HG02943 (cell line): ENCODE data around the gene RNU1-2.
"Not testable (repeated sequence)": the region's sequence is repeated elsewhere in the genome, so short reads cannot be mapped to it uniquely, and the experiment has no call there.

ENCODE experiments used
- ATAC-seq: cut with Tn5 transposase; IDR thresholded peaks from one replicate; pipeline ENCODE4 v1.9.1; 2021; ENCODE audit warnings: mild to moderate bottlenecking, low read depth, moderate library complexity; ENCODE audit not compliant: unreplicated experiment

The RNU1-2 gene

DNA sequence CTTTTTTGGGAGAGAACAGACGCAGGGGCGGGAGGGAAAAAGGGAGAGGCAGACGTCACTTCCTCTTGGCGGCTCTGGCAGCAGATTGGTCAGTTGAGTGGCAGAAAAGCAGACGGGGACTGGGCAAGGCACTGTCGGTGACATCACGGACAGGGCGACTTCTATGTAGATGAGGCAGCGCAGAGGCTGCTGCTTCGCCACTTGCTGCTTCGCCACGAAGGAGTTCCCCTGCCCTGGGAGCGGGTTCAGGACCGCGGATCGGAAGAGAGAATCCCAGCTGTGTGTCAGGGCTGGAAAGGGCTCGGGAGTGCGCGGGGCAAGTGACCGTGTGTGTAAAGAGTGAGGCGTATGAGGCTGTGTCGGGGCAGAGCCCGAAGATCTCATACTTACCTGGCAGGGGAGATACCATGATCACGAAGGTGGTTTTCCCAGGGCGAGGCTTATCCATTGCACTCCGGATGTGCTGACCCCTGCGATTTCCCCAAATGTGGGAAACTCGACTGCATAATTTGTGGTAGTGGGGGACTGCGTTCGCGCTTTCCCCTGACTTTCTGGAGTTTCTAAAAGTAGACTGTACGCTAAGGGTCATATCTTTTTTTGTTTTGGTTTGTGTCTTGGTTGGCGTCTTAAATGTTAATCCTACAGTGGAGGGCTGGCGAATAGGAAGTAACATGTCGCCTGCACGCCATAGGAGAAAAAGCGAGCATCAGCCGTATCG is at the start of gene RNU1-2:
Gene RNU1-2 (plus strand): TSS at position 383 of the 718 bp plus-strand sequence.
- peak; percentile 99 for ATAC-seq

DNA sequence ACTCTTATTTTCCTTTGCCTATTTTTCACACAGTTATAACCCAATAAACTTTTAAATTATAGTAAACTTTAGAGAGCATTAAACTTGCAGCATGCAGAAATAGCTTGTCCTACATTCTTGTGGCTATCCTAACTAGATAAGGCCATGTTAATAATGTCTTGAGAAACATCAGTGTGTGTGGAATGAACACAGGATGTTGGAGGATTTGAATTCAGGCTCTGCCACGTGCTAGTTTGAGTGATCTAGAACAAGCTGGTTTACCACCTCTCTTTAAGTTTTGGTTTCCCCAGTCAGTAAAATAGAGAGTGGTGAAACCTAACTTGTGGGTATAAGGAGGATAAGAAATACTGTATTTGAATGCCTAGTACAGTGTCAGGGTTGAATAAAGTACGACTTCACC is 39.6 kb upstream of the RNU1-2 start:
- ATAC-seq, result not testable (repeated sequence)

DNA sequence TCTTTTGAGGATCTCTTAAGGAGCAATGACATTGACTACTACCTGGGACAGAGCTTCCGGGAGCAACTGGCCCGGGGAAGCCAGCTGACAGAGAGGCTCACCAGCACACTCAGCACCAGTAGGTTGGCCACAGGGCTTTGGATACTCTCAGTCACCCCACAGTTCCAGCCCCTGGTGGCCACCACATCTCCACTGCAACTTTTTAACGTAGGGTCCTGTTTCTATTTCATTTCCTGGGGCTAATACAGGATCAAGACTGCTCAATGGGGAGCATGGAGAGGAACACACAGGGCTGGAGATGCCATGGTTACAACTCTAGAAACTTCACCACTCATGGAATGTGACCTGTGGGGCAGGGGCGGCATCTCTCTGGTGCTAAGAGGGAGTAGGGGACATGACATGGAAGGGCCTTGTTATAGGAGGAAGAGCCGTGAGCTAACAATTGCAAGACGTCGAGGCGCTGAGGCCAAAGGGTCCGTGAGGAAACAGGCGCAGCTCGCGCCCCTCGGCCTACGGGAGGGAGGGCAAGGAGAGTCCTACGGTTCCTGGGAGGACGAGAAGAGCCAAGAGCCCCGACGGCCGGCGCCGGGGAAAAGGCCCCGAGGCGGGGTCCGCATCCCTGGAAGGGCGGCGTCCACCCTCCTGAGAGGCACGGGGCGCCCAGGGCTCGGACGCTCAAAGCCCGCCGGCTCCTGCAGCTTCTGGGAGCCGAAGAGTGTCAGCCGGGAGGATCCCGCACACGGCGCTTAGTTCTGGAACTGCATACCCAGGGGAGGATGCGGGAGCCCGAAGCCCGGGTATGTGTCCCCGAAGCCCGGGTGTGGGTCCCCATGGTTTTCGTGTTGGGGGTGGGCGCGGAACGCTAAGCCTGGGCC is 36.4 kb upstream of the RNU1-2 start:
- ATAC-seq, result not testable (repeated sequence)

- ATAC-seq, result not testable (repeated sequence)
These were observed 35.7 kb upstream of the RNU1-2 start for GRCh38 chr1:16860048-16860447.

DNA sequence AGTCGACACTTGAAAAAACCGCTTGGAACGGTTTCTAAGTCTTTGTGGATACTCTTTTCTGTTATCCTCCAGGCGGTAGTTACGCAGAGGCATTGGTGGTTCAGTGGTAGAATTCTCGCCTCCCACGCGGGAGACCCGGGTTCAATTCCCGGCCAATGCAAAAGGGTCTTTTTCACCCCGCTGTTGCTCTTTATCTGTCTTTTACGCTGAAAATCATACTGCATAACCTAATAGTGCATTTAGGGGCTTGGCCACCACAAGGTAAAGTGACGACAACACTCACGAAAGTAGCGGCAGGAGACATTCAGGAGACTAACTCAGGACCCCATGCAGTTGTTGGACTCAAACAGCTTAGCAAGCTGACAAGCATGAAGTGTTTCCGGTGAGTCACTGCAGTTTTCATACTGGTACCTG is 33.9 kb upstream of the RNU1-2 start:
- not testable (repeated sequence) for ATAC-seq

DNA sequence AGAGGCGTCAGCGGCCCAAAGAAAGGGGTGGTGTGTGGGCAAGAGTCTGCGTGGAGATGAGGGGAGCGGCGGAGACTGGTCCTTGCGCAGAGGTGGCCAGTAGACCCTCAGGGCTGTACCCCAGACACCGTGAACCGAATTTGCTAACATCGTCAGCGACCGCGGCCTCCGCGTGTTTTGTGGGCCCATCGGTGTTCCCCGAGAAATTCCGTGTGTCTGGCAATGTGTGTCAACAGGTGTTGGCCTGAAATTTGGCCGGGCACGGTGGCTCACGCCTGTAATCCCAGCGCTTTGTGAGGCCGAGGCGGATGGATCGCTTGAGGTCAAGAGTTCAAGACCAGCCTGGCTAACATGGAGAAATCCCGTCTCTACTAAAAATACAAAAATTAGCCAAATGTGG is 33.4 kb upstream of the RNU1-2 start:
- ATAC-seq, result not testable (repeated sequence)

DNA sequence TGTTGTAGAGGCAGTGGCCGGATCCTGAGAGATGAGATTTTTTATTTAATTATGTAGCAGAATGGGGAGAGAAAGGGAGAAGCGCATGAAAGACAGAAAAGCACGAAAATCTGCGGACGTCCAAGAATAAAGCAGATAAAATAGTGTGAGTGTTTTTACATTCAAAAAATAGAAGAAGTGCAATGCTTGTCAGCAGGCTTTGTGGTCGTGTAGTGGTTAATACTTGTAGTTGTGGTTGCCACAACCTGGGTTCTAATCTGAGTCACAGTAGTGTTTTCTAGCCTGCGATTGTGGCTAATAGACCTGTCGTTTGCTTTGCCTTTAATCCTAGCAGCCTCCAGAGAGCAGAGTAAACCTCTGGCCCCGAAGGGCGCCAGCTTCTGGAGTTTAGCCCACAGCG is 32.8 kb upstream of the RNU1-2 start:
- not testable (repeated sequence) for ATAC-seq

- ATAC-seq, result not testable (repeated sequence)
These were observed 28.7 kb upstream of the RNU1-2 start for GRCh38 chr1:16866926-16867707.

GRCh38 chr1:16868787-16869186 is 27.0 kb upstream of the RNU1-2 start:
- not testable (repeated sequence) for ATAC-seq

DNA sequence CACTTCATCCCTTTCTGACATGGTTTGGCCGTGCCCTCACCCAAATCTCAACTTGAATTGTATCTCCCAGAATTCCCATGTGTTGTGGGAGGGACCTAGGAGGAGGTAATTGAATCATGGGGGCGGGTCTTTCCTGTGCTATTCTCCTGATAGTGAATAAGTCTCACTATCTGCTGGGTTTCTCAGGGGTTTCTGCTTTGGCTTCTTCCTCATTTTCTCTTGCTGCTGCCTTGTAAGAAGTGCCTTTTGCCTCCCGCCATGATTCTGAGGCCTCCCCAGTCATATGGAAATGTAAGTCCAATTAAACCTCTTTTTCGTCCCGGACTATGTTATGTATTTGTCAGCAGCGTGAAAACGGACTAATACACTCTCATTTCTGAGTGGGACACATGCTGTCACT is 25.8 kb upstream of the RNU1-2 start:
- ATAC-seq, result not testable (repeated sequence)

GRCh38 chr1:16871171-16871570 is 24.6 kb upstream of the RNU1-2 start:
- not testable (repeated sequence) for ATAC-seq

DNA sequence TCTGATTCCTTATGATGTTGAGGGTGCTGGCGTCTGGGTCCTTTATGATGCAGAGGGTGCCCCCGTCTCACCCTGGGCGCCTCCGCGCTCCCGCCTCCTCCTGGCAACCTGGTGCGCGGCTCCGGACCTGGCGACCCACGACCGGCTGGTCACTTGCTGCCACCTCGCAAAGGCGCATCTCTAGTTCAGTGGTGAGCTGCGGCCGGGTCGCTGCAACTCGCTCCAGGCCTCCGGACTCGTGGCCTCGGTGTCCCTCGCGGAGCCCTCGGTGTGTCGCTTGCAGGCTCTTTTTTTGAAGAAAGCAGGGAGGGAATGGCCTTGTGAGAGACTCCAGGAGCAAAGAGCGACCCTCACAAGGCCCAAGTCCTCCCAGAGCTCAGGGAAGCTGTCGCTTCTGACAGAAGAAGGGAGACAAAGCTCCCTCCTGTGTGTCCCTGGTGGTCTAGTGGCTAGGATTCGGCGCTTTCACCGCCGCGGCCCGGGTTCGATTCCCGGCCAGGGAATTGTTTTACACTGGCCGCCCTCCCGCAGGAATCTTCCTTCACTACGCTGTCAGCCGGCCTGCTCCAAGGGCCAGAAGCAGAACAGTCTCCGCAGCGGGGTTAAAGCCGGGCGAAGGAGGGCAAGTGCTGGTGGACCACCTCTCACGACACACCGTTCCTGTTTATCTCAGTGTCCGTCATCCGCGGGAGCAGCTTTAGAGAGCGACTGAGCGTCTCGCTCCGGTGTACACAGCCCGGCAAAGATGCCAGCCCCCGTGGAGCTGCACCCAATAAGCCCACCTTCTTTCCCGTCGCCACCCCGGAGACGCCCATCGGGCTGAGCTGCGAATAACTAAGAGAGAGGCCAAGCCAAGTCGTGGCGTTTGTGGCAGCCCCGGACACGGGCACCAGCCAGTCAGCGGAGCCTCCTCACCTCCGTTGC is 23.4 kb upstream of the RNU1-2 start:
- not testable (repeated sequence) for ATAC-seq

DNA sequence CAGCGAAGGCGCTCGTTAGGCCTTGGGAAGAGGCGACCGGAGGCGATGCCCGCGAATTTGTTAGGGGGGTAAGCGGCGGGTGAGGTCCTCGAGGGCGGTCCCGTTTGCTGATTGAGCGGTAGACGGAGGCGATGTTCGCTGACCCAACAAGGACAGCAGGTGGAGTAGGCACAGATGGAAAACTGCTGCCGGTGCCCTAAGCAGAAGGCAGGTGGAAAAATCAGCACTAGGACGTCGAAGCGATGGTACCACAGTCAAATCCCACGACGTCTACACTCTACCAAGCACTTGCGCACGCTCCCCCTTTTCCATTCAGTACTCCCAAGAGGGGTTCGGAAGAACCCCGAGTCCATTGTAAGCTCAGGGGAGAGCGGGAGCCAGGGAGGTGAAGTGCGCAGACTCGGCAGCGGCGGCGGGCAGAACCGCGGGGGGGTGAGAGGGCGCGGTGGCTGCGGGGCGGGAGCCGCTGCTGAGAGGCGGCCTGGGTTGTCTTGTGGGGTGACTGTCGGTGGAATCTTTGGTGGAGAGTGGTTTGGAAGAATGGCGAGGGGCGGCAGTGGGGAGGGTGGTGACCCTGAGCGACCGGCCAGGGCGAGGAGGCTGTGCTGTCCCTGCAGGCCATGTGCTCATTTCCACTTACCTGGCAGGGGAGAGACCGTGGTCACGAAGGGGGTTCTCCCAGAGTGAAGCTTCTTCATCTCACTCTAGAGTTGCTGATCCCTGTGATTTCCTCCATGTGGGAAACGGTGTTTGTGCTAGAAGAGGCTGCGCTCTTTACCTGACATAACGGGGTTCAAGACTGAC is 22.5 kb upstream of the RNU1-2 start:
- not testable (repeated sequence) for ATAC-seq

- not testable (repeated sequence) for ATAC-seq
These were observed 20.6 kb upstream of the RNU1-2 start for GRCh38 chr1:16874968-16875765.

DNA sequence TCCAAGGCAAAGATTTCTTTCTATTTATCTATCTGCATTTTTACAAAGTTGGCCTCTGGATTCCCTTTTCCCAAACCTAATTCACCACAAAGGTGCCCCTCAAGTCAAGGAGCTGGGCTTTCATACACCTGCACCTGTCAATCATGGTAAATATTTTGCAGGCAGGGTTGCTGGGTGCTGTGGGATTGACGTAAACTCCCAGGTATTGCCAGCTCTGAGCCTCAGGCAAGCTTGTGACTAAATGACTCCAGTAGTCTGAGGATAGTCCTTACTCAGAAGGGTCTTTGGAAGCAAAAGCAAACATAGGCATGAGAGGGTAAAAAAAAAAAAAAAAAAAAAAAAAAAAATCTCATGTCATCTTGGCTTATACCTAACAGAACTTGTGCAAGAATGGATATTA is 14.0 kb upstream of the RNU1-2 start:
- not testable (repeated sequence) for ATAC-seq

- no peak for ATAC-seq
These were observed 12.8 kb upstream of the RNU1-2 start for GRCh38 chr1:16882986-16883385.

DNA sequence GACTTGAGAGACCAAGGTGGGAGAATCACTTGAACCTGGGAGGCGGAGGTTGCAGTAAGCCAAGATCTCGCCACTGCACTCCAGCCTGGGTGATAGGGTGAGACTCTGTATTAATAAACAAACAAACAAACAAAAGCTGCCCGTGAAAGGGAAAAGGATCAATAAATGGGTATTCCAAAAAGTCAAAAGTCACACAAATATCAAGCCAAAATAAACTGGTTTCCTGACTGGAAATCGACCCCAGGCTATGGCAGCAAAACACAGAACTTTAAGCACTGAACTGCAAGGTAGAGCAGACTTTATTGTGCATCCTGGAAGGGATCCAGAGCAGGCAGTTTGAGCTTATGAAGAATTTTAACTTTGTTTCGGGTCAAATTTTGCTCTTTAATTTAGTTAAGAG is 11.3 kb upstream of the RNU1-2 start:
- ATAC-seq, result not testable (repeated sequence)
